ENCODE results near the gene CLDN9.
A peak's percentile ranks its signal among the peaks of the same experiment; 100 is the strongest.

Gene CLDN9

GRCh38 chr16:3020604-3021448, 8.1 kb downstream of the CLDN9 start:
- no peak for DNase-seq

GRCh38 chr16:3021449-3022207, 8.9 kb downstream of the CLDN9 start:
- peak; percentile 37 for DNase-seq

GRCh38 chr16:3022208-3022683, 9.5 kb downstream of the CLDN9 start:
- no peak for DNase-seq

GRCh38 chr16:3022684-3023414, 10.1 kb downstream of the CLDN9 start:
- no peak for DNase-seq

- DNase-seq = peak; percentile 31
Observed at GRCh38 chr16:3023415-3023668, 10.6 kb downstream of the CLDN9 start.

- peak; percentile 89 for DNase-seq
Observed at GRCh38 chr16:3023669-3024478, 11.2 kb downstream of the CLDN9 start, which contains the start of the genes HCFC1R1 and THOC6. HCFC1R1 (minus strand) TSS chr16:3023942; CDS start chr16:3023941, 1 bp downstream. THOC6 (plus strand) TSS chr16:3024035; CDS start chr16:3024327, 292 bp downstream.

- no peak for DNase-seq
Observed at GRCh38 chr16:3025032-3026002, 12.6 kb downstream of the CLDN9 start.

GRCh38 chr16:3026003-3026378, 13.3 kb downstream of the CLDN9 start:
- DNase-seq = no peak

GRCh38 chr16:3026609-3027488, 14.1 kb downstream of the CLDN9 start:
- no peak for DNase-seq

GRCh38 chr16:3027489-3027795, 14.7 kb downstream of the CLDN9 start:
- no peak for DNase-seq

GRCh38 chr16:3027983-3028715, 15.4 kb downstream of the CLDN9 start:
- DNase-seq = peak; percentile 55

- no peak for DNase-seq
Observed at GRCh38 chr16:3028716-3029319, 16.1 kb downstream of the CLDN9 start.

GRCh38 chr16:3029491-3030221, 16.9 kb downstream of the CLDN9 start:
- no peak for DNase-seq

- DNase-seq = no peak
Observed at GRCh38 chr16:3030222-3031212, 17.8 kb downstream of the CLDN9 start.

GRCh38 chr16:3032624-3033023, 19.9 kb downstream of the CLDN9 start:
- no peak for DNase-seq

- no peak for DNase-seq
Observed at GRCh38 chr16:3035289-3035971, 22.7 kb downstream of the CLDN9 start.

Measured in NCI-H1694 (cell line).